Liver (tissue), 9 donors: ENCODE measurements around the gene UPF3A. TPM values are rescaled to one million over a fixed set of nuclear protein-coding genes. Genes with fewer than 3 reads are reported as not detected.

Experiments
- DNase-seq: peaks from one replicate; pipeline ENCODE4 v3.0.0-alpha.2; 2017; ENCODE audit warnings: low spot score
- H3K27ac ChIP-seq, 2 donors: one replicate each; pipeline ENCODE4 v1.7.0; 2013; ENCODE audit warnings: inconsistent platforms in 2 of 2, low read length in 2 of 2, control low read depth in 1 of 2, low read depth in 1 of 2, mild to moderate bottlenecking in 1 of 2
- H3K27me3 ChIP-seq, 4 donors: one replicate each; pipeline versions ENCODE4 v1.6.1 to v1.7.0; 2013; ENCODE audit warnings: low read length in 3 of 4, inconsistent platforms in 1 of 4, mild to moderate bottlenecking in 1 of 4, moderate library complexity in 1 of 4; ENCODE audit not compliant: control insufficient read depth in 4 of 4, insufficient read depth in 4 of 4
- H3K36me3 ChIP-seq, 4 donors: one replicate each; pipeline versions ENCODE4 v1.6.1 to v1.7.0; 2013; ENCODE audit warnings: low read length in 3 of 4, mild to moderate bottlenecking in 3 of 4, low read depth in 1 of 4, moderate library complexity in 1 of 4; ENCODE audit not compliant: control insufficient read depth in 4 of 4, insufficient read depth in 3 of 4
- H3K4me1 ChIP-seq, 4 donors: one replicate each; pipeline versions ENCODE4 v1.6.1 to v1.7.0; 2013; ENCODE audit warnings: low read length in 3 of 4, mild to moderate bottlenecking in 3 of 4, moderate library complexity in 1 of 4; ENCODE audit not compliant: control insufficient read depth in 4 of 4, insufficient read depth in 4 of 4
- H3K4me3 ChIP-seq, 3 donors: one replicate each; pipeline versions ENCODE4 v1.6.1 to v1.7.0; 2013; ENCODE audit warnings: low read length in 3 of 3, control low read depth in 1 of 3, low read depth in 1 of 3, mild to moderate bottlenecking in 1 of 3
- H3K9ac ChIP-seq, 2 donors: one replicate each; pipeline ENCODE4 v1.7.0; 2013; ENCODE audit warnings: low read length in 2 of 2, mild to moderate bottlenecking in 2 of 2, moderate library complexity in 2 of 2, control low read depth in 1 of 2, low read depth in 1 of 2
- H3K9me3 ChIP-seq, 4 donors: one replicate each; pipeline versions ENCODE4 v1.6.1 to v1.7.0; 2013; ENCODE audit warnings: low read length in 3 of 4; ENCODE audit not compliant: control insufficient read depth in 4 of 4
- ATF3 ChIP-seq: IDR thresholded peaks from 2 replicates; pipeline ENCODE4 v1.6.1; 2016; ENCODE audit warnings: antibody characterized with exemption
- CTCF ChIP-seq: fragments of 150-350 bp; IDR thresholded peaks from 2 replicates; pipeline ENCODE4 v1.5.1; 2017; ENCODE audit warnings: improper control_type of control experiment, low read depth, low read length; ENCODE audit not compliant: missing input control
- FOXA1 ChIP-seq: IDR thresholded peaks from 2 replicates; pipeline ENCODE4 v1.6.1; 2016; ENCODE audit warnings: antibody characterized with exemption
- FOXA2 ChIP-seq: IDR thresholded peaks from 2 replicates; pipeline ENCODE4 v1.6.1; 2016; ENCODE audit warnings: antibody characterized with exemption
- GABPA ChIP-seq, 2 donors: IDR thresholded peaks in 1 of 2; conservative IDR thresholded peaks in 1 of 2; 2 replicates each; pipeline ENCODE4 v1.6.1; 2016; ENCODE audit warnings: antibody characterized with exemption in 2 of 2, mild to moderate bottlenecking in 1 of 2, moderate library complexity in 1 of 2
- HNF4A ChIP-seq, 2 donors: conservative IDR thresholded peaks; 2 replicates each; pipeline ENCODE4 v1.6.1; 2016; ENCODE audit warnings: antibody characterized with exemption in 2 of 2, mild to moderate bottlenecking in 2 of 2
- HNF4G ChIP-seq: IDR thresholded peaks from 2 replicates; pipeline ENCODE4 v1.6.1; 2016; ENCODE audit warnings: antibody characterized with exemption
- JUND ChIP-seq, 2 donors: IDR thresholded peaks; 2 replicates each; pipeline ENCODE4 v1.6.1; 2016; ENCODE audit warnings: antibody characterized with exemption in 2 of 2
- MAX ChIP-seq: IDR thresholded peaks from 2 replicates; pipeline ENCODE4 v1.6.1; 2016; ENCODE audit warnings: antibody characterized with exemption
- NR2F2 ChIP-seq: IDR thresholded peaks from 2 replicates; pipeline ENCODE4 v1.6.1; 2016; ENCODE audit warnings: antibody characterized with exemption
- RAD21 ChIP-seq, 2 donors: IDR thresholded peaks; 2 replicates each; pipeline ENCODE4 v1.6.1; 2016; ENCODE audit warnings: antibody characterized with exemption in 2 of 2, mild to moderate bottlenecking in 2 of 2
- RXRA ChIP-seq, 2 donors: IDR thresholded peaks; 2 replicates each; pipeline ENCODE4 v1.6.1; 2017 to 2018; ENCODE audit warnings: antibody characterized with exemption in 2 of 2, mild to moderate bottlenecking in 1 of 2
- TAF1 ChIP-seq: conservative IDR thresholded peaks from 2 replicates; pipeline ENCODE4 v1.6.1; 2016; ENCODE audit warnings: antibody characterized with exemption, mild to moderate bottlenecking
- YY1 ChIP-seq: IDR thresholded peaks from 2 replicates; pipeline ENCODE4 v1.6.1; 2016; ENCODE audit warnings: antibody characterized with exemption, mild to moderate bottlenecking
- ZBTB33 ChIP-seq: IDR thresholded peaks from 2 replicates; pipeline ENCODE4 v1.6.1; 2016; ENCODE audit warnings: antibody characterized with exemption
- WGBS: extraction: QIAGEN DNeasy Blood & Tissue Kit; methylation state at CpG from one replicate; pipeline ENCODE4 v1.1.7; 2013; 5-methylcytosine and 5-hydroxymethylcytosine counted together
- polyA plus RNA-seq, 2 donors: library from polyadenylated mRNA; stranded (reverse) in 1 of 2; unstranded in 1 of 2; fragments of 200-250 nt in 1 of 2; fragments of >200 nt in 1 of 2; fragmentation: Nextera tagmentation in 1 of 2; extraction: Ambion mirVana in 1 of 2; gene quantifications; one replicate each; pipeline versions ENCODE4 v1.2.1 to v1.2.3, GENCODE V29; 2013 to 2015
- total RNA-seq, 2 donors: library from RNA; depleted of rRNA; stranded (reverse); fragments of >200 nt; gene quantifications; one replicate each; pipeline ENCODE4 v1.2.3, GENCODE V29; 2014
- donor health status: healthy.
- donor health status: healthy.
- donor health status: healthy.
- donor health status: healthy.
- donor health status: healthy.

Gene UPF3A
- total and polyA plus RNA-seq, 4 donors, result 11.0 to 26.5 (median 17.2) TPM

- H3K9me3 ChIP-seq, result no peaks in the 10 kb centered on the region
- no peaks in the 10 kb centered on the region for H3K27me3 ChIP-seq
- WGBS, result 97% methylated on average over 5 of the region's 5 CpGs
- no peak for DNase-seq
- no peak overlapping the region for H3K4me3 ChIP-seq
- no peak for TF ChIP-seq ZBTB33
- no peak for TF ChIP-seq RXRA (IDR thresholded peaks at IDR 0.05)
- no peak for TF ChIP-seq HNF4G
- peaks cover 8 to 74% (median 59%) of the 10 kb centered on the region in 4 donors for H3K36me3 ChIP-seq
- H3K27ac ChIP-seq, result no peak overlapping the region
- H3K9ac ChIP-seq, result no peak overlapping the region
- no peaks in the 10 kb centered on the region for H3K4me1 ChIP-seq
These were observed 15.2 kb upstream of the UPF3A start for GRCh38 chr13:114266241-114266640.

GRCh38 chr13:114268344-114269280 lies 12.8 kb upstream of the UPF3A start:
- Histone ChIP-seq H3K4me3 (no peak overlapping the region), H3K4me1 (no peaks in the 10 kb centered on the region), H3K36me3 (peaks cover 7 to 70% (median 54%) of the 10 kb centered on the region in 4 donors), H3K27ac (no peak overlapping the region), H3K9ac (no peak overlapping the region), H3K9me3 (no peaks in the 10 kb centered on the region), H3K27me3 (no peaks in the 10 kb centered on the region)
- 90% methylated on average over 6 of the region's 6 CpGs for whole genome bisulfite sequencing
- TF ChIP-seq TAF1 (no peak), YY1 (no peak), CTCF (no peak), FOXA1 (no peak), RAD21 (IDR thresholded peaks at IDR 0.05) (no peak), NR2F2 (no peak), HNF4G (no peak), HNF4A (conservative IDR thresholded peaks at IDR 0.05) (no peak), FOXA2 (no peak), GABPA (IDR thresholded peaks at IDR 0.05 in 1 of 2, conservative IDR thresholded peaks at IDR 0.05 in 1 of 2) (no peak), JUND (IDR thresholded peaks at IDR 0.05) (no peak), ATF3 (no peak), MAX (no peak)
- DNase-seq, result no peak
